Measurements from ENCODE around the gene SPTLC2.

- TF ChIP-seq POLR2A (IDR thresholded peaks at IDR 0.05; ENCODE audit: control extremely low read depth in 1 of 2, low read depth in 2 of 2, low read length in 2 of 2) (no peak), CTCF (IDR thresholded peaks at IDR 0.05; ENCODE audit: control extremely low read depth in 1 of 3, insufficient read depth in 1 of 3, low read depth in 1 of 3, low read length in 3 of 3) (no peak), ATF2 (IDR thresholded peaks at IDR 0.05; ENCODE audit: low read length) (no peak), SP1 (IDR thresholded peaks at IDR 0.05; ENCODE audit: low read depth, low read length) (no peak), EGR1 (IDR thresholded peaks at IDR 0.05; ENCODE audit: borderline replicate concordance, low read depth, low read length) (no peak), CHD2 (IDR thresholded peaks at IDR 0.05; ENCODE audit: low read length) (no peak), SIN3A (conservative IDR thresholded peaks at IDR 0.05 in 1 of 2, IDR thresholded peaks at IDR 0.05 in 1 of 2; ENCODE audit: low read depth in 1 of 2, low read length in 2 of 2) (no peak), POLR2AphosphoS5 (IDR thresholded peaks at IDR 0.05; ENCODE audit: low read depth, low read length) (no peak)
Observed at GRCh38 chr14:77467801-77468200, 148.6 kb downstream of the SPTLC2 start.
